ENCODE measurements around the gene HGFAC.
"Not testable (repeated sequence)": the region's sequence is repeated elsewhere in the genome, so short reads cannot be mapped to it uniquely, and the experiment has no call there.

Gene HGFAC

DNA sequence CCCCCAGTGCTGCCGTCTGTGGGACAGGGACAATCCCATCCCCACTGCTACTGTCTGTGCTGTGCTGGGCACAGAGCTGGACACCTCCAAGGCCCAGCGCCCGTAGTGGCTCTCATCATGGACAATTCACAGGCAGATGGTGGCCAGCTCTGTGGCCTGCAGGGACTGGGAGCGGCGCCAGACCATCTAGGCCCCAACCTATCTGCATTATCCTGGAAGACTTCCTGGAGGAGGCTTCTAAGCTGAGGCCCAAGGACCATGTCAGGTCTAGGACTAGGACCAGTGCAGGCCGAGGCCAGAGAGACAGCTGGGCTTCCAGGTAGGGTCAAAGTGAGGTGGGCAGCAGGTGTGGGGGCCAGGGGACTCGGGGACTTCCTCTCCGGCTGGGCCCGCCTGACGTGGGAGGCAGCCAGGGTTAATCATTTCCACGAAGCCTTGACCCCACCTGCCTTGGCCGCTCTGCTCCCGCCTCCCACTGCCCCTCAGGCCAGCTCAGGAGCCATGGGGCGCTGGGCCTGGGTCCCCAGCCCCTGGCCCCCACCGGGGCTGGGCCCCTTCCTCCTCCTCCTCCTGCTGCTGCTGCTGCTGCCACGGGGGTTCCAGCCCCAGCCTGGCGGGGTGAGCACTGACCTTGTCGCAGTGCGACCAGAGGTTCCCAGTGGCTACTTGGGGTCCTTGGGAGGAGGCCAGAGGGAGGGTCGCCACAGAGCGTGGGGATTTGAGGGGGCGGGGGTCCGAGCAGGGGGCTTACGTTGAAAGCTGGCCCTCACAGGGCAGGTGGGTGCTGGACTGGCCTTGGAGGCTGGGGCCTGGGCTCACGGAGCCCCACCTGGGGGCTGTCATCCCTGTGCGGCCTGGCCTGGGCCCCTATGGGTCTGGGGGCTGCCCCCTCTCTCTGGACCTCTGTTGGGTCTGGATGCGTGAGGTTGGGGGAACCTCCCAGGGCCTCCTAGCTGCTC is at the start of gene HGFAC:
Gene HGFAC (plus strand): TSS at position 468 of the 959 bp plus-strand sequence. CDS start 34 bp downstream, at position 502.
- no peak for DNase-seq

DNA sequence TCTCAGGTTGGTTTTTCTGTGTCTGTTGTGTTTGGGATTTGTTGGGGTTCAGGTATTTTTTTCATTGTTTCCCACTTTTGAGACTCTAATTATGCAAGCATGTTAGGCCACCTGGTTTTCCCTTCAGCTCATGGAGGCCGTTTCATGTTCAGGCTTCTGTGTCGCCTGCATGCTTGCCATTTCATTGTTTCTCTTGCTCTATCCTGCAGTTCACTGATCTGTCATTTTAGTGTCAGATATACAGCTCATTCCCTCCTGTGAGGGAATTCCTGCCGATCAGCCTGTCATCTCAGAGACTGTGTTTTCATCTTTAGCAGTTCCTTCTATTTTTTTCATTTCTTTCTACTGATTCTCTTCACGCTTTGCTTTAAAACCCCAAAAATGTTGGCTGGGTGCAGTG is 49.4 kb upstream of the HGFAC start:
- no peak for DNase-seq

DNA sequence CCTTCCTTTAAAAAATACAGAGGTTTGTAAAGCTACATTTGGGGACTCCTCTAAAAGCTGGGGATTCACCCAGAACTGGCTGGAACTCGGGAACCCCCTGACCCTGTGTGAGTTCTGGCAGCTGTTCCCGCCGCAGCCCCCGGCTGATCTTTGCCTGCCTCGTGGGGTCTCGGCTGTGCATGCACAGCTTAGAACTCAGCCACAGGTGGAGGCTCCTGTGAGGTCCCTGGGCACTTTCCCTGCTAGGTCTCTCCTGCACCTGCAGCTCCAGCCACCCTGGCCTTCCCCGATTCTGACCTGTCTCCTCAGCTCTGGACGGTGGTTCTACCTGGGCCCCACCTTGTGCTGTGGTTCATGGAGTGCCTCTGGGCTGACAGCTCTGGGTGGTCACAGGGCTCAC is 48.6 kb upstream of the HGFAC start:
- no peak for DNase-seq

DNA sequence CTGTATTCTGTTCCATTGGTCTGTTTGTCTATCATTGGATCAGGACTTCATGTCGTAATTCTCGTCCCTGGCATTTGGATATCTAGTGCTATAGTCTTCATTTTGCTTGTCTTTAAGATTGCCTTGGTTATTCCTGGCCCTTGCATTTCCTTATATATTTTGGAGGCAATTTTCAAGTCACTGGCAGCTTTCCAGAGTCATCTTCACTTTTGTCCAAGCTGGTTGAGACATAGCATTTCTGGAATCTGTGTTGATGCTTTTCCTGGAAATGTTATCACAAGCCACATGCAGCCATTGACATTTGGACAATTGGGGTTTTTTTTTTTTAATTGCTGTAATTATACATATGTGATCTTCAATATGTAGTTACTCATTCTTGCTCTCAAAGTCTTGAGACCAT is 45.2 kb upstream of the HGFAC start:
- DNase-seq: no peak

- no peak for DNase-seq
Measured at GRCh38 chr4:3397128-3397527, 44.6 kb upstream of the HGFAC start.

GRCh38 chr4:3399277-3400194 is 42.2 kb upstream of the HGFAC start:
- DNase-seq: no peak

DNA sequence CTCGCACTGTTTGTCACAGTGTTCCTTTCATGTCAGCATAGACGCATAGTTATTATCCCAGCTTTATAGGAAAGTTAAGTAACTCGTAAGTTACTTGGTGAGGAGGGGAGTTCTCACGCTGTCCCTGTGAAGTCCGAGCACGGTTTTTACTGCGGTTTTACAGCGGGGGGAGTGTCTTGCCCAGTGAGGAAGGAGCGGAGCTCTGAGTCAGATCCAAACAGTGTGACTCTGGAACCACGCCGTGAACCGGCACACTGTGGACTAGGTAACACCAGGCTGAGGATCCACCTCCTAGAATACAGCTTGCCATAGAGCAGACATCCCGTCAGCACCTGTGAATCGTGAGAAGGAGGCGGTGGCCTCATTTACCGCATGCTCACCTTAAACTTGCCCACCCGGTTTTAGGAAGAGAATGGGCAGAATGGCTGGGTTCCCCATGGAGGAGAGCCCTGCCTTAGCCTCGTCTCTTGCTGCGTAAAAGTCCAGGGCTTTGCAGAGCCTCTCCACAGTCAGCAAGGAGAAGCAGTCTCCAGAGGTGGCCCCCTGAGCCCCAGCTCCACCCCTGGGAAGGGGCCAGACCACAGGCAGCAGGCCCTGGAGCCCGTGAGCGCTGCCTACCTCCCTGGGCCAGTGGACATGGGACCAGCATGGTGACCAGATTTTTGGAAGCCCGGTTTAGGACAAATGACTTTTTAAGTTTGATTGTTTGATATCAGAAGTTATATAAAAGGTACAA is 40.2 kb upstream of the HGFAC start:
- DNase-seq: no peak

DNA sequence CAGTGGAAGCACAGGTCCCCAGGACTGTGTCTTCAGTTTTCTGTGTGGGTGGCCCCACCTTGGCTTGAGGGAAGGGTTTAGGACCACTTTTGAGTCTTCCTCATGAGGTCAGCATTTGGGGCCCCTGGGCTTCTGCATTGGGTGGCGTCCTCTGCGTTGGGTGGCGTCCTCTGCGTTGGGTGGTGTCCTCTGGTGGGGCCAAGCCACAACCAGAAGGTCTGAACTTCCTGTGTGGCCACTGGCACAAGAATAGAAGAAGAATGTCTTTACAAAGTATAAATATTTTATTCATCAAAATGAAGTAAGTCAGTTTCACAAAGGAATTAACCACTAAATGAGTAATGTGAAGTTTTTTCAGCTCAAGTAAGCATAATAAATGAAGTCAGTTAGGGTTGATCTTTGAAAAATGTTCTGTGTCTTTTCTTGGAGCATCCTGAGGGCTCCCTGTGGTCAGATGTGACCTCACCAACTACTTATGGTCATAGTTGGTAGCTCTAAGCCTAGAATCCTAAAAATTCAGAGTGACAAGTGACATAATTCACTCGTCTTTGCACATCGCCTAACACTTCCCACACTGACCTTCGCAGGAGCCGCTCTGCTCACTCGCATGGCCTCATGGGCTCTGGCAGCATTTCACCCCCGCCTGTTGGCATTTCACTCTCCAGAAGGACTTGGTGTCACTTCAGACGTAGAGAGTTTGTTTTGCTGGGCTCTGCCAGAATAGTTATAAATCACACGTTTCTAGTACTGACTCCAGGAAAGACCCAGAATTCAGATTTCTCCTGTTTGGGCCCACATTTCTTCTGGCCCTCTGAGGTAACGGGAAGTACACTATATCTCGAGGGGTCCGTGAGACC is 39.0 kb upstream of the HGFAC start:
- no peak for DNase-seq

DNA sequence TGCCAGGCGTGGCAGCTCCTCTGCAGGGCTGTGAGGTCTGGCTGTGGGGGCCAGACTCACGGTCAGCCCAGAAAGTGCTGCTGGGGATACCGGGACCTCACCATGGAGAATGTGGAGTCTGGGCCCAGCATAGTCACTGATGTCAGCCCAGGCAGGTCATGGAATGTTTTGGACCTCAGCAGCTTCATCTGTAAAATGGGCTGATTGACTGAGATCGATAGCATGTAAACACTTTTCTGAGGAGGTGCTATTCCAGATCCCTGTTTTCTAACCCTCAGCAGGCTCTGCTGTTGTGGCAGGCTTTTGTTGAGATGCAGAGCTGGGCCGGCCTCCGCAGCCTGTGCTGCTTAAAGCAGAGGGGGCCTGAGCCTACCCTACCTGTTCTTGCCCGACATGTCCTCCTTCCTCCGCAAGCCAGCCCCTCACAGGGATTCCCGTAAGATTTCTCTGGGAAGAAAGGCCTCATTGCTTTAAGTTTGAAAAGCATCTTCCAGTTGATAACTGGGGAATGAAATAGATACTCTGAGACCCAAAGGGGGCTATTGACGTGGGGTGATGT is 38.3 kb upstream of the HGFAC start:
- no peak for DNase-seq

- DNase-seq: no peak
Measured at GRCh38 chr4:3404546-3404945, 37.2 kb upstream of the HGFAC start.

GRCh38 chr4:3405176-3405575 is 36.6 kb upstream of the HGFAC start:
- no peak for DNase-seq

- no peak for DNase-seq
Measured at GRCh38 chr4:3406021-3406420, 35.7 kb upstream of the HGFAC start.

GRCh38 chr4:3406431-3406830 is 35.3 kb upstream of the HGFAC start:
- DNase-seq: no peak

GRCh38 chr4:3407171-3407771 is 34.5 kb upstream of the HGFAC start:
- DNase-seq: no peak

GRCh38 chr4:3407930-3408792 is 33.6 kb upstream of the HGFAC start:
- DNase-seq: no peak

- no peak for DNase-seq
Measured at GRCh38 chr4:3408793-3409330, 32.9 kb upstream of the HGFAC start.

DNA sequence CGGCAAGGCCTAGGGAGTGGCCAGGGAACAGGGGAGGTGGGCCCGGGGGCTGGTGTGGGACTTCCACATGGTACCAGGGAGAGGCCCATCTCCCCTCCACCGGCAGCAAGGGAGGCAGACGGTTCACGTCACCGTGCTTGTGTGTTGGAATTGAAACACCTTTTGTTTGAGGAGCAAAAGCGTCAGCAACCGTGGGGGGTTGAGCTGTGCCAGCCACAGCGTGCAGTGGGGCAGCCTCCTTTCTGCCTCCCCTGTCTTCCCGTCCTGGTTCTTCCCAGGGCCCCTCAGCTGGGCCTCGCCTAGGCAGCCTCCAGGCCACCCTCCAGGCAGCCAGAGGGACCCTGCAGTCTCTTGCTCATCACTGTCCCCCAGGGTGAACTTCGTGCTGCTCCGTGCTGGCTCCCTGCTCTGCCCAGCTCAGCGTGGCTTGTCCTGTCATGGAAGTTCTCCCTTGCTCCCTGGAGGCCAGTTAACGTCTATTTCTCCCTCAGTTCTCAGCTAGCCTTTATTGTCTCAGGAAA is 32.1 kb upstream of the HGFAC start:
- DNase-seq: no peak

- DNase-seq: no peak
Measured at GRCh38 chr4:3410401-3411135, 31.2 kb upstream of the HGFAC start.

- not testable (repeated sequence) for DNase-seq
Measured at GRCh38 chr4:3411190-3411589, 30.6 kb upstream of the HGFAC start.
